Keratinocyte (primary cell): ENCODE results near the gene HMGCR.

Source experiments
- EZH2 ChIP-seq: IDR thresholded peaks from one replicate; pipeline ENCODE4 v1.6.1; 2012; ENCODE audit warnings: inconsistent platforms, mild to moderate bottlenecking, low read length, moderate library complexity
- TF ChIP-seq, protein P1 (sequence below), 3 experiments: IDR thresholded peaks in 1 of 3; conservative IDR thresholded peaks in 1 of 3; optimal IDR thresholded peaks in 1 of 3; 2 replicates in 2 of 3; 3 replicates in 1 of 3; pipeline versions ENCODE3 to v1.5.1; 2011; ENCODE audit warnings: low read length in 3 of 3, mild to moderate bottlenecking in 3 of 3, moderate library complexity in 2 of 3, control low read depth in 1 of 3, inconsistent platforms in 1 of 3; ENCODE audit not compliant: insufficient read depth in 2 of 3; ENCODE audit errors: extremely low read depth in 1 of 3

DNA sequence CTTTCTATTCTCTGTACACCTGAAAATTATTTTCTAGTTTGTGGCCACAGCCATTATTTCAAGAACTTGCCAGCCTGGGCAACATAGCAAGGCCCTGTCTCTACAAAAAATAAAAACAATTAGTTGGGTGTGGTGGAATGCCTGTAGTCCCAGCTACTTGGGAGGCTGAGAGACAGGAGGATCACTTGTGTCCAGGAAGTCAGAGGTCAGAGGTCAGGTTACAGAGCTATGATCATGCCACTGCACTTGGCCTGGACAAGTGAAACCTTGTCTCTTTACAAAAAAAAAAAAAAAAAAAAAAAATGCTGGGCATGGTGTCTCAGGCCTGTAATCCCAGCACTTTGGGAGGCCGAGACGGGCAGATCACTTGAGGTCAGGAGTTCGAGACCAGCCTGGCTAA, 58.3 kb downstream of the HMGCR start:
- TF ChIP-seq, protein P1, sequence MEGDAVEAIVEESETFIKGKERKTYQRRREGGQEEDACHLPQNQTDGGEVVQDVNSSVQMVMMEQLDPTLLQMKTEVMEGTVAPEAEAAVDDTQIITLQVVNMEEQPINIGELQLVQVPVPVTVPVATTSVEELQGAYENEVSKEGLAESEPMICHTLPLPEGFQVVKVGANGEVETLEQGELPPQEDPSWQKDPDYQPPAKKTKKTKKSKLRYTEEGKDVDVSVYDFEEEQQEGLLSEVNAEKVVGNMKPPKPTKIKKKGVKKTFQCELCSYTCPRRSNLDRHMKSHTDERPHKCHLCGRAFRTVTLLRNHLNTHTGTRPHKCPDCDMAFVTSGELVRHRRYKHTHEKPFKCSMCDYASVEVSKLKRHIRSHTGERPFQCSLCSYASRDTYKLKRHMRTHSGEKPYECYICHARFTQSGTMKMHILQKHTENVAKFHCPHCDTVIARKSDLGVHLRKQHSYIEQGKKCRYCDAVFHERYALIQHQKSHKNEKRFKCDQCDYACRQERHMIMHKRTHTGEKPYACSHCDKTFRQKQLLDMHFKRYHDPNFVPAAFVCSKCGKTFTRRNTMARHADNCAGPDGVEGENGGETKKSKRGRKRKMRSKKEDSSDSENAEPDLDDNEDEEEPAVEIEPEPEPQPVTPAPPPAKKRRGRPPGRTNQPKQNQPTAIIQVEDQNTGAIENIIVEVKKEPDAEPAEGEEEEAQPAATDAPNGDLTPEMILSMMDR (optimal IDR thresholded peaks at IDR 0.05 in 1 of 3, IDR thresholded peaks at IDR 0.05 in 1 of 3, conservative IDR thresholded peaks at IDR 0.05 in 1 of 3; ENCODE audit: extremely low read depth in 1 of 3, insufficient read depth in 2 of 3, low read length in 3 of 3): no peak
- no peak for TF ChIP-seq EZH2
